H1 (cell line): ENCODE data around the gene UBL4A. TPM values are rescaled to one million over a fixed set of nuclear protein-coding genes. Genes with fewer than 3 reads are reported as not detected.

ENCODE experiments used
- ASH2L ChIP-seq: fragments of 200-600, 300-600 bp; sonication (generic); IDR thresholded peaks from one replicate; pipeline ENCODE4 v1.7.1; 2017; ENCODE audit warnings: low read length
- CBX8 ChIP-seq: fragments of 300-800, 300-1000 bp; sonication (generic); IDR thresholded peaks from 2 replicates; pipeline ENCODE4 v1.7.1; 2016; ENCODE audit warnings: low read depth, low read length, borderline replicate concordance
- EZH2 ChIP-seq: fragments of 200-600 bp; sonication (generic); IDR thresholded peaks from 2 replicates; pipeline ENCODE4 v1.7.1; 2012; ENCODE audit warnings: low read depth, mild to moderate bottlenecking, moderate library complexity, low read length, inconsistent platforms; ENCODE audit not compliant: severe bottlenecking
- FOSL1 ChIP-seq: IDR thresholded peaks from 2 replicates; pipeline ENCODE4 v1.6.1; 2011; ENCODE audit warnings: mild to moderate bottlenecking, low read depth, low read length, moderate library complexity; ENCODE audit not compliant: insufficient read depth
- KDM1A ChIP-seq: fragments of 200-600, 300-600 bp; sonication (generic); IDR thresholded peaks from 2 replicates; pipeline ENCODE4 v1.7.1; 2016; ENCODE audit warnings: mild to moderate bottlenecking, low read length, borderline replicate concordance
- KDM5A ChIP-seq: fragments of 200-600 bp; IDR thresholded peaks from 2 replicates; pipeline ENCODE4 v1.7.1; 2012; ENCODE audit warnings: mild to moderate bottlenecking, low read length, inconsistent platforms, mixed read lengths
- RXRA ChIP-seq: IDR thresholded peaks from 2 replicates; pipeline ENCODE4 v1.6.1; 2011; ENCODE audit warnings: low read depth, mild to moderate bottlenecking, low read length, moderate library complexity; ENCODE audit not compliant: insufficient read depth
- polyA plus RNA-seq, 7 experiments: library from polyadenylated mRNA; depleted of rRNA in 3 of 7; stranded (reverse) in 5 of 7; unstranded in 2 of 7; fragments of >200 nt in 5 of 7; fragments of 200-250 nt in 2 of 7; gene quantifications; 1 replicate in 5 of 7; 2 replicates in 1 of 7; 4 replicates in 1 of 7; pipeline versions ENCODE4 v1.2.1 to v1.2.3, GENCODE V29; 2011 to 2013; ENCODE audit warnings: missing spikeins in 2 of 7, mixed read lengths in 2 of 7
- total RNA-seq: library from RNA; stranded (reverse); fragmentation: NEBNext Ultra II Directional; extraction: Animal tissue kit (Norgen Biotek cat#: 25700); gene quantifications from 2 replicates; pipeline ENCODE4 v1.2.1, GENCODE V29; 2021
- TF ChIP-seq, protein P1 (sequence below): fragments of 300-600 bp; sonication (generic); IDR thresholded peaks from 2 replicates; pipeline ENCODE4 v1.7.1; 2012; ENCODE audit warnings: low read length, moderate library complexity, mild to moderate bottlenecking, inconsistent platforms; ENCODE audit not compliant: insufficient replicate concordance
- TF ChIP-seq, protein P2 (sequence below): IDR thresholded peaks from 2 replicates; pipeline ENCODE4 v1.6.1; 2012; ENCODE audit warnings: inconsistent platforms
- TF ChIP-seq, protein P3 (sequence below): IDR thresholded peaks from 2 replicates; pipeline ENCODE4 v1.6.1; 2011; ENCODE audit warnings: low read length, improper control_type of control experiment

The UBL4A gene
- total and polyA plus RNA-seq, 2 of the 8 experiments (the other 6 are each of a cell fraction or from before 2014, with no cell fraction given): 23.1 to 31.7 TPM

DNA sequence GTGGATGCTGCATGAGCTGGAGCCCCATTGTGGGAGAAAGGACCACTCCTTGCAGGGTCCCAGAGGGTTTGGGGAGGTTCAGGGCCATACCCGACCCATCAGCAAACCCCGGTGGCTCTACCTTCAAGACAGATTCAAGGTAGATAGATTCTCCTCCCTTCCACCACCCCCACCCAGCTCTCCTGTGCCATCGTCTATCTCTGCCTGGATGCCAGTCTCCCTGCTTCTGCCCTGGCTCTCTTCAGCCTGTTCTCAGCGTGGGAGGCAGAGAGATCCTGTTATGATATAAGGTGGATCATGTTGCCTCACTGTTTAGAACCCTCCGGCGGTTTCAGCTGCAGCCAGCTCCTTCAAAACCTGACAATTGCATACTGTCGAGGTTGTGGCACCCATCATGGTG, 12.7 kb downstream of the UBL4A start (continued):
- TF ChIP-seq, protein P1, sequence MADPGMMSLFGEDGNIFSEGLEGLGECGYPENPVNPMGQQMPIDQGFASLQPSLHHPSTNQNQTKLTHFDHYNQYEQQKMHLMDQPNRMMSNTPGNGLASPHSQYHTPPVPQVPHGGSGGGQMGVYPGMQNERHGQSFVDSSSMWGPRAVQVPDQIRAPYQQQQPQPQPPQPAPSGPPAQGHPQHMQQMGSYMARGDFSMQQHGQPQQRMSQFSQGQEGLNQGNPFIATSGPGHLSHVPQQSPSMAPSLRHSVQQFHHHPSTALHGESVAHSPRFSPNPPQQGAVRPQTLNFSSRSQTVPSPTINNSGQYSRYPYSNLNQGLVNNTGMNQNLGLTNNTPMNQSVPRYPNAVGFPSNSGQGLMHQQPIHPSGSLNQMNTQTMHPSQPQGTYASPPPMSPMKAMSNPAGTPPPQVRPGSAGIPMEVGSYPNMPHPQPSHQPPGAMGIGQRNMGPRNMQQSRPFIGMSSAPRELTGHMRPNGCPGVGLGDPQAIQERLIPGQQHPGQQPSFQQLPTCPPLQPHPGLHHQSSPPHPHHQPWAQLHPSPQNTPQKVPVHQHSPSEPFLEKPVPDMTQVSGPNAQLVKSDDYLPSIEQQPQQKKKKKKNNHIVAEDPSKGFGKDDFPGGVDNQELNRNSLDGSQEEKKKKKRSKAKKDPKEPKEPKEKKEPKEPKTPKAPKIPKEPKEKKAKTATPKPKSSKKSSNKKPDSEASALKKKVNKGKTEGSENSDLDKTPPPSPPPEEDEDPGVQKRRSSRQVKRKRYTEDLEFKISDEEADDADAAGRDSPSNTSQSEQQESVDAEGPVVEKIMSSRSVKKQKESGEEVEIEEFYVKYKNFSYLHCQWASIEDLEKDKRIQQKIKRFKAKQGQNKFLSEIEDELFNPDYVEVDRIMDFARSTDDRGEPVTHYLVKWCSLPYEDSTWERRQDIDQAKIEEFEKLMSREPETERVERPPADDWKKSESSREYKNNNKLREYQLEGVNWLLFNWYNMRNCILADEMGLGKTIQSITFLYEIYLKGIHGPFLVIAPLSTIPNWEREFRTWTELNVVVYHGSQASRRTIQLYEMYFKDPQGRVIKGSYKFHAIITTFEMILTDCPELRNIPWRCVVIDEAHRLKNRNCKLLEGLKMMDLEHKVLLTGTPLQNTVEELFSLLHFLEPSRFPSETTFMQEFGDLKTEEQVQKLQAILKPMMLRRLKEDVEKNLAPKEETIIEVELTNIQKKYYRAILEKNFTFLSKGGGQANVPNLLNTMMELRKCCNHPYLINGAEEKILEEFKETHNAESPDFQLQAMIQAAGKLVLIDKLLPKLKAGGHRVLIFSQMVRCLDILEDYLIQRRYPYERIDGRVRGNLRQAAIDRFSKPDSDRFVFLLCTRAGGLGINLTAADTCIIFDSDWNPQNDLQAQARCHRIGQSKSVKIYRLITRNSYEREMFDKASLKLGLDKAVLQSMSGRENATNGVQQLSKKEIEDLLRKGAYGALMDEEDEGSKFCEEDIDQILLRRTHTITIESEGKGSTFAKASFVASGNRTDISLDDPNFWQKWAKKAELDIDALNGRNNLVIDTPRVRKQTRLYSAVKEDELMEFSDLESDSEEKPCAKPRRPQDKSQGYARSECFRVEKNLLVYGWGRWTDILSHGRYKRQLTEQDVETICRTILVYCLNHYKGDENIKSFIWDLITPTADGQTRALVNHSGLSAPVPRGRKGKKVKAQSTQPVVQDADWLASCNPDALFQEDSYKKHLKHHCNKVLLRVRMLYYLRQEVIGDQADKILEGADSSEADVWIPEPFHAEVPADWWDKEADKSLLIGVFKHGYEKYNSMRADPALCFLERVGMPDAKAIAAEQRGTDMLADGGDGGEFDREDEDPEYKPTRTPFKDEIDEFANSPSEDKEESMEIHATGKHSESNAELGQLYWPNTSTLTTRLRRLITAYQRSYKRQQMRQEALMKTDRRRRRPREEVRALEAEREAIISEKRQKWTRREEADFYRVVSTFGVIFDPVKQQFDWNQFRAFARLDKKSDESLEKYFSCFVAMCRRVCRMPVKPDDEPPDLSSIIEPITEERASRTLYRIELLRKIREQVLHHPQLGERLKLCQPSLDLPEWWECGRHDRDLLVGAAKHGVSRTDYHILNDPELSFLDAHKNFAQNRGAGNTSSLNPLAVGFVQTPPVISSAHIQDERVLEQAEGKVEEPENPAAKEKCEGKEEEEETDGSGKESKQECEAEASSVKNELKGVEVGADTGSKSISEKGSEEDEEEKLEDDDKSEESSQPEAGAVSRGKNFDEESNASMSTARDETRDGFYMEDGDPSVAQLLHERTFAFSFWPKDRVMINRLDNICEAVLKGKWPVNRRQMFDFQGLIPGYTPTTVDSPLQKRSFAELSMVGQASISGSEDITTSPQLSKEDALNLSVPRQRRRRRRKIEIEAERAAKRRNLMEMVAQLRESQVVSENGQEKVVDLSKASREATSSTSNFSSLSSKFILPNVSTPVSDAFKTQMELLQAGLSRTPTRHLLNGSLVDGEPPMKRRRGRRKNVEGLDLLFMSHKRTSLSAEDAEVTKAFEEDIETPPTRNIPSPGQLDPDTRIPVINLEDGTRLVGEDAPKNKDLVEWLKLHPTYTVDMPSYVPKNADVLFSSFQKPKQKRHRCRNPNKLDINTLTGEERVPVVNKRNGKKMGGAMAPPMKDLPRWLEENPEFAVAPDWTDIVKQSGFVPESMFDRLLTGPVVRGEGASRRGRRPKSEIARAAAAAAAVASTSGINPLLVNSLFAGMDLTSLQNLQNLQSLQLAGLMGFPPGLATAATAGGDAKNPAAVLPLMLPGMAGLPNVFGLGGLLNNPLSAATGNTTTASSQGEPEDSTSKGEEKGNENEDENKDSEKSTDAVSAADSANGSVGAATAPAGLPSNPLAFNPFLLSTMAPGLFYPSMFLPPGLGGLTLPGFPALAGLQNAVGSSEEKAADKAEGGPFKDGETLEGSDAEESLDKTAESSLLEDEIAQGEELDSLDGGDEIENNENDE: no peak
- TF ChIP-seq KDM1A (no peak), ASH2L (no peak), RXRA (no peak), CBX8 (no peak), FOSL1 (no peak), KDM5A (no peak), EZH2 (no peak)
- TF ChIP-seq, protein P2, sequence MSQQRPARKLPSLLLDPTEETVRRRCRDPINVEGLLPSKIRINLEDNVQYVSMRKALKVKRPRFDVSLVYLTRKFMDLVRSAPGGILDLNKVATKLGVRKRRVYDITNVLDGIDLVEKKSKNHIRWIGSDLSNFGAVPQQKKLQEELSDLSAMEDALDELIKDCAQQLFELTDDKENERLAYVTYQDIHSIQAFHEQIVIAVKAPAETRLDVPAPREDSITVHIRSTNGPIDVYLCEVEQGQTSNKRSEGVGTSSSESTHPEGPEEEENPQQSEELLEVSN: no peak
- TF ChIP-seq, protein P3, sequence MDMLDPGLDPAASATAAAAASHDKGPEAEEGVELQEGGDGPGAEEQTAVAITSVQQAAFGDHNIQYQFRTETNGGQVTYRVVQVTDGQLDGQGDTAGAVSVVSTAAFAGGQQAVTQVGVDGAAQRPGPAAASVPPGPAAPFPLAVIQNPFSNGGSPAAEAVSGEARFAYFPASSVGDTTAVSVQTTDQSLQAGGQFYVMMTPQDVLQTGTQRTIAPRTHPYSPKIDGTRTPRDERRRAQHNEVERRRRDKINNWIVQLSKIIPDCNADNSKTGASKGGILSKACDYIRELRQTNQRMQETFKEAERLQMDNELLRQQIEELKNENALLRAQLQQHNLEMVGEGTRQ: no peak
